OCI-LY3 (cell line): ENCODE data around the gene MED9.

Source experiments
- H2AFZ ChIP-seq: fragments of 200-600, 300-600 bp; shearing (Covaris generic); 2 replicates; pipeline ENCODE4 v1.6.0; 2014; ENCODE audit warnings: antibody characterized with exemption, low read depth, low read length
- H3K27ac ChIP-seq: fragments of 200-600, 300-600 bp; sonication (generic); 2 replicates; pipeline ENCODE4 v1.5.1; 2014; ENCODE audit warnings: mild to moderate bottlenecking, low read length, moderate library complexity, mixed read lengths
- H3K27me3 ChIP-seq: fragments of 200-600, 300-600 bp; sonication (generic); 2 replicates; pipeline ENCODE4 v1.6.1; 2014; ENCODE audit warnings: low read depth, low read length, mixed read lengths
- H3K36me3 ChIP-seq: fragments of 200-600, 300-600 bp; sonication (generic); replicated peaks from 2 replicates; pipeline ENCODE3; 2014; ENCODE audit warnings: low read depth, low read length, mixed read lengths
- H3K4me1 ChIP-seq: fragments of 300-600, 200-600 bp; sonication (generic); 2 replicates; pipeline ENCODE4 v1.6.1; 2014; ENCODE audit warnings: low read length, mixed read lengths
- H3K4me2 ChIP-seq: fragments of 200-600, 300-600 bp; sonication (generic); 2 replicates; pipeline ENCODE4 v1.6.1; 2014; ENCODE audit warnings: low read length, mixed read lengths
- H3K4me3 ChIP-seq: fragments of 300-600, 200-600 bp; sonication (generic); 2 replicates; pipeline ENCODE4 v1.5.1; 2014; ENCODE audit warnings: antibody characterized with exemption, mild to moderate bottlenecking, low read length, moderate library complexity
- H3K79me2 ChIP-seq: fragments of 300-600, 200-600 bp; shearing (Covaris generic); 2 replicates; pipeline ENCODE4 v1.6.1; 2014; ENCODE audit warnings: mild to moderate bottlenecking, low read length, mixed read lengths
- H3K9ac ChIP-seq: fragments of 300-600, 200-600 bp; shearing (Covaris generic); 2 replicates; pipeline ENCODE4 v1.6.0; 2014; ENCODE audit warnings: mild to moderate bottlenecking, low read length, moderate library complexity
- H3K9me3 ChIP-seq: fragments of 200-600, 300-600 bp; shearing (Covaris generic); 2 replicates; pipeline ENCODE4 v1.6.1; 2014; ENCODE audit warnings: low read length, mixed read lengths; ENCODE audit not compliant: insufficient read depth
- H4K20me1 ChIP-seq: fragments of 200-600, 300-600 bp; sonication (generic); 2 replicates; pipeline ENCODE4 v1.6.1; 2016; ENCODE audit warnings: low read length, mixed read lengths; ENCODE audit not compliant: insufficient read depth
- CTCF ChIP-seq: fragments of 200-600, 300-600 bp; sonication (generic); IDR thresholded peaks from 2 replicates; pipeline ENCODE4 v1.5.1; 2014; ENCODE audit warnings: antibody characterized with exemption, low read length, low read depth
- EZH2phosphoT487 ChIP-seq: fragments of 200-600 bp; shearing (Covaris generic); IDR thresholded peaks from 2 replicates; pipeline ENCODE4 v1.6.1; 2018; ENCODE audit warnings: antibody characterized with exemption, mixed run types, low read depth

MED9 gene

GRCh38 chr17:17433000-17433703 lies 43.6 kb upstream of the MED9 start:
- TF ChIP-seq EZH2phosphoT487, result no peak
- no peak for TF ChIP-seq CTCF
- Histone ChIP-seq H3K9ac (no peak overlapping the region), H3K27ac (no peak overlapping the region), H3K79me2 (no peaks in the 10 kb centered on the region), H3K27me3 (no peaks in the 10 kb centered on the region), H3K4me2 (no peak overlapping the region), H2AFZ (no peak overlapping the region), H3K4me1 (no peaks in the 10 kb centered on the region), H3K36me3 (no peaks in the 10 kb centered on the region), H4K20me1 (no peaks in the 10 kb centered on the region), H3K9me3 (no peaks in the 10 kb centered on the region), H3K4me3 (no peak overlapping the region)

GRCh38 chr17:17434477-17434876 lies 42.3 kb upstream of the MED9 start:
- H3K9me3 ChIP-seq, result no peaks in the 10 kb centered on the region
- H2AFZ ChIP-seq, result no peak overlapping the region
- no peaks in the 10 kb centered on the region for H3K79me2 ChIP-seq
- no peak overlapping the region for H3K4me3 ChIP-seq
- H3K27ac ChIP-seq, result no peak overlapping the region
- H4K20me1 ChIP-seq, result no peaks in the 10 kb centered on the region
- TF ChIP-seq EZH2phosphoT487 (no peak), CTCF (no peak)
- H3K9ac ChIP-seq, result no peak overlapping the region
- H3K36me3 ChIP-seq, result no peaks in the 10 kb centered on the region
- no peak overlapping the region for H3K4me2 ChIP-seq
- no peaks in the 10 kb centered on the region for H3K4me1 ChIP-seq
- H3K27me3 ChIP-seq, result no peaks in the 10 kb centered on the region

- Histone ChIP-seq H3K36me3 (no peaks in the 10 kb centered on the region), H3K27ac (no peak overlapping the region), H3K4me2 (no peak overlapping the region), H3K4me1 (peaks cover 5% of the 10 kb centered on the region; the same call in 1 of the 2 replicates), H2AFZ (no peak overlapping the region), H3K79me2 (no peaks in the 10 kb centered on the region), H3K4me3 (no peak overlapping the region), H4K20me1 (no peaks in the 10 kb centered on the region), H3K9ac (no peak overlapping the region), H3K9me3 (no peaks in the 10 kb centered on the region), H3K27me3 (no peaks in the 10 kb centered on the region)
- TF ChIP-seq EZH2phosphoT487 (no peak), CTCF (no peak)
Measured at GRCh38 chr17:17435323-17435722, 41.5 kb upstream of the MED9 start.

GRCh38 chr17:17437461-17437860 lies 39.3 kb upstream of the MED9 start:
- Histone ChIP-seq H3K9me3 (no peaks in the 10 kb centered on the region), H3K4me3 (no peak overlapping the region), H3K36me3 (no peaks in the 10 kb centered on the region), H3K27me3 (no peaks in the 10 kb centered on the region), H2AFZ (no peak overlapping the region), H4K20me1 (no peaks in the 10 kb centered on the region), H3K4me2 (no peak overlapping the region), H3K9ac (no peak overlapping the region), H3K4me1 (peaks cover 5% of the 10 kb centered on the region; the same call in 1 of the 2 replicates), H3K79me2 (no peaks in the 10 kb centered on the region), H3K27ac (no peak overlapping the region)
- TF ChIP-seq EZH2phosphoT487, result no peak
- TF ChIP-seq CTCF, result no peak
